IMR-90 (cell line): Measurements from ENCODE around the gene ZNF518A. TPM values are rescaled to one million over a fixed set of nuclear protein-coding genes. Genes with fewer than 3 reads are reported as not detected.

Source experiments
- microRNA-seq, 2 experiments: library from miRNA; stranded (forward) in 1 of 2; unstranded in 1 of 2; fragments of 10-50 nt in 1 of 2; fragments of <30 nt in 1 of 2; gene quantifications in 1 of 2; microRNA quantifications in 1 of 2; one replicate each; pipeline versions ENCODE3 to v1.1.0; 2013 to 2020; ENCODE audit not compliant: insufficient read depth in 1 of 2, insufficient read length in 1 of 2, unreplicated experiment in 1 of 2
- polyA plus RNA-seq, 3 experiments: library from polyadenylated mRNA; depleted of rRNA; stranded (reverse); fragments of >200 nt; gene quantifications; 2 replicates each; pipeline ENCODE4 v1.2.3, GENCODE V29; 2012; ENCODE audit warnings: low replicate concordance in 1 of 3
- small RNA-seq, 5 experiments: library from RNA; depleted of rRNA; stranded (forward); fragments of <200 nt; gene quantifications; one replicate each; pipeline ENCODE3, GENCODE V24; 2012
- total RNA-seq: library from RNA; depleted of rRNA; stranded (reverse); fragments of >200 nt; gene quantifications from 2 replicates; pipeline ENCODE4 v1.2.3, GENCODE V29; 2012; rRNA removed

ZNF518A gene
- total and polyA plus RNA-seq, 2 of the 4 experiments (the other 2 are of a cell fraction) = 2.1 to 7.9 TPM

Small RNA genes within 50 kb of the gene (microRNA-seq; reads per million reads assigned to microRNA genes)
- gene RNU6-271P (ENCODE audit: insufficient read depth, insufficient read length) = not detected

Small RNA genes within 50 kb of the gene (small RNA-seq; reads per million reads assigned to genes)
- 0.21 to 27.7 (median 0.76) reads per million in 5 experiments for gene RNU6-271P

Other genes with a start within 250 kb of the ZNF518A start
- not detected in 2 replicates for gene CC2D2B, start 222.3 kb upstream of the ZNF518A start, total RNA-seq
- not detected in 2 replicates for gene CC2D2B, start 222.3 kb upstream of the ZNF518A start, polyA plus RNA-seq (2012; rRNA removed)
- 10.0 and 10.3 TPM in 2 replicates for gene CCNJ, start 86.7 kb upstream of the ZNF518A start, total RNA-seq
- 4.8 and 5.4 TPM in 2 replicates for gene CCNJ, start 86.7 kb upstream of the ZNF518A start, polyA plus RNA-seq (2012; rRNA removed)
- gene BLNK, start 141.3 kb downstream of the ZNF518A start, total RNA-seq = not detected in 2 replicates
- not detected in 2 replicates for gene BLNK, start 141.3 kb downstream of the ZNF518A start, polyA plus RNA-seq (2012; rRNA removed)
- gene DNTT, start 174.1 kb downstream of the ZNF518A start, total RNA-seq = not detected in 2 replicates
- gene DNTT, start 174.1 kb downstream of the ZNF518A start, polyA plus RNA-seq (2012; rRNA removed) = not detected in 2 replicates
- not detected in 2 replicates for gene OPALIN, start 228.7 kb downstream of the ZNF518A start, total RNA-seq
- not detected in 2 replicates for gene OPALIN, start 228.7 kb downstream of the ZNF518A start, polyA plus RNA-seq (2012; rRNA removed)